GM12891 (cell line): ENCODE results near the gene MRAS. TPM values are rescaled to one million over a fixed set of nuclear protein-coding genes. Genes with fewer than 3 reads are reported as not detected.

Experiments
- DNase-seq: peaks from one replicate; pipeline ENCODE4 v3.0.0; 2011; ENCODE audit warnings: low spot score; ENCODE audit not compliant: insufficient read length
- FAIRE-seq: peaks from 2 replicates; lab custom pipeline; 2011; peaks lifted over from hg19 to GRCh38; lab: Jason Lieb, UNC
- PAX5 ChIP-seq: IDR thresholded peaks from 2 replicates; pipeline ENCODE4 v1.6.1; 2011; ENCODE audit warnings: low read length, moderate library complexity, mild to moderate bottlenecking; ENCODE audit not compliant: insufficient read depth, severe bottlenecking
- POLR2A ChIP-seq: IDR thresholded peaks from 2 replicates; pipeline ENCODE4 v1.6.1; 2011; ENCODE audit warnings: low read depth, low read length, control low read depth
- POLR2AphosphoS5 ChIP-seq: IDR thresholded peaks from 2 replicates; pipeline ENCODE4 v1.6.1; 2011; ENCODE audit warnings: low read depth, low read length, control low read depth
- POU2F2 ChIP-seq: IDR thresholded peaks from 2 replicates; pipeline ENCODE4 v1.6.1; 2011; ENCODE audit warnings: low read depth, mild to moderate bottlenecking, control low read depth, low read length, moderate library complexity
- SPI1 ChIP-seq: IDR thresholded peaks from 2 replicates; pipeline ENCODE4 v1.6.1; 2011; ENCODE audit warnings: low read depth, low read length, control low read depth
- TAF1 ChIP-seq: IDR thresholded peaks from 2 replicates; pipeline ENCODE4 v1.6.1; 2011; ENCODE audit warnings: low read depth, low read length, control low read depth
- polyA plus RNA-seq: library from polyadenylated mRNA; unstranded; fragments of >200 nt; gene quantifications from one replicate; pipeline ENCODE4 v1.2.1, GENCODE V29; 2012; ENCODE audit warnings: low read depth, missing spikeins, inconsistent platforms; ENCODE audit not compliant: missing spikeins

The MRAS gene
- 0.14 TPM for polyA plus RNA-seq

DNA sequence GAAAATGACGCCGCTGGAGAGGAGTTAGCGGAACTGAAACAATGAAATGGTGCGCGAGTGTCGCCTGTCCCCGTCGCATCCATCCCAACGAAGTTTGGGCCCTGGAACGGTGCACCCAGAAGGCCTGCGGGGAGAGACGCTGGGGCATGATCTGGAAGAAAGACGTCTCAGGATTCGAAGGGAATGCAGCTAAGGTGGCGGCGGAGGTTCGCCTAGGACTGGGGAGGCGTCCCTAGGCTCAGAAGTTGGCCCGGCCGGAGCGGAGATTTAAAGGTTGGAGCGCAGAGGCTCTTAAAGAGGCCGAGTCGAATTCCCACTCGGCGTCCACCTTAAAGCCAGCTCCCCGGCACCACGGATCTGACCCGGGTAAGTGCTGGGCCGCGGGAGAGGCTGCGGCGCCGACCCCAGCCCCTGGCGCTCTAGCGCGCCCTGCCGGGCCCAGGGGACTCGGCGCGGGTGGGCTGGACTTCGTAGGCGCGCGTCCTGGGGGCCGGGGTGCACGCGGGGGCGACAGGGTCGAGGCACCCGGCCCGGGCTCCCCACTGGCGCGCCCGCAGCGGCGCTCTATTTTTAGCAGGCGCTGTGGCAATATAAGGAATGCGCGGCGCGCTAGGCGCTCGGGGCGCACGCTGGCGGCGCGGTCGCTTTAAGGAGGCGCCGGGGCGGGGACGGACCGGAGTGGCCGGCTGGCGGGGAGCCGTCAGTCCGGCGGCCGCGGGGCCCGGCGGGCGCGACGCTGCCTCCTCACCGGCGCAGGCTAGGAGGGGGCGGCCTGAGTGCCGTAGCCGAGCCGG, at the start of gene MRAS:
Gene MRAS (plus strand): TSS at position 620 of the 794 bp plus-strand sequence. CDS start 24,305 bp downstream, outside the sequence.
- DNase-seq: peak; percentile 32
- TF ChIP-seq POU2F2: no peak
- peak; percentile 74 for TF ChIP-seq SPI1
- no peak for FAIRE-seq

DNA sequence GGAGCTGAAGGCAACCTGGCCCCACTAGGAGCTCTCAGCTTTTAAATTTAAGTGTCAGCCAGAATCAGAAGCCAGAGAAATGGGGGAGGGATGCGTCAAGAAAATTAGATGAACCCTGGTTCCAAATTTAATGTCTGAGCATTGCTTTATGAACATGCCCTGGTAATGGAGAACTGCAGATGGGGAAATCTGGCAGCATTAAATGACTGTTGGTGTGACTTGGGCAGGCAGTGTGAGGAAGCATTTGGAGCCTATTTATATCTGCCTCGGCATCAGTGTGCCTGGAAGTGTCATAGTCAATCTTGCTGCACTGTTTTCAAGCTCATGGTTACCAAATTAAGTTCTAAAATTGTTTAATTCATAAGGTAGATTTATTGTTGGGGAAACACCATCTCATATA, 47.7 kb upstream of the MRAS start:
- DNase-seq (no peak), FAIRE-seq (no peak)
- TF ChIP-seq POLR2AphosphoS5 (no peak), TAF1 (no peak), POU2F2 (no peak), SPI1 (no peak), POLR2A (no peak), PAX5 (no peak)

DNA sequence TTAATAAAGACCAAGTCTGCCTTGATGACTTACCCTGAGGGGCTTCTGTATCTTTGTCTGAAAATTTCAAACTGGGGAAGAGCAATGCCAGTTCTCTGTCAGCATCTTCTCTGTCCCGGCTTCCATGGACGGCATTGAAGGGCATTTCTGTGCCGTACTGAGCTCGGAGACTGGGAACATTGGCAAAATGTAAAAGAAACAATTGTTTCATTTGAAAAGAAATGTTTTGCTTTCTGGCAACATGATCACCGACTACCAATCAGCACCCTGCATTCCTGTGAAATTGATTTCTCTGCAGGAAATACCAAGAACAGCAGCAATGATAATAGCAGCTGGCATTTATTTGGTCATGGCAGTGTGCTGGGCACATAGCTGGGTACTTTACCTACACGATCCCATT, 44.9 kb upstream of the MRAS start:
- no peak for TF ChIP-seq SPI1
- no peak for TF ChIP-seq TAF1
- no peak for TF ChIP-seq POU2F2
- no peak for DNase-seq
- FAIRE-seq: no peak

DNA sequence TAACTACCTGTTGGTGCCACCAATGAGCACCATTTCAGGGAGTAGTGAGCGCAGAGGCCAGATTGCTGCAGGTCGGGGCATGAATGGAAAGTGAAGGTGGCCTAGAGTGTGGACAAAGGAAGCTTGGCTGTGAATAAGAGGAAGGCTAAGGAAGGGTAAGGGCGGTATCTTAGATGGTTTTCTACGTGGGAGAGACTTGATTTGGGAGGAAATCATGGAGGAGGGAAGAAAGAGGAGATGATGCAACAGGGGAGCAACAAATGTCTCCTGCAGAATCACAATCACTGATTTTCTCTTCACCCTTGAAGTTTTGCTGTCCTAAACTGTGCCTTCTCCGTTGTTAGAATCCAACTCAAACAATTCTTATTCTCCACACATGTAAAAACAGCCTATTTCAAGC, 40.5 kb upstream of the MRAS start:
- no peak for FAIRE-seq

DNA sequence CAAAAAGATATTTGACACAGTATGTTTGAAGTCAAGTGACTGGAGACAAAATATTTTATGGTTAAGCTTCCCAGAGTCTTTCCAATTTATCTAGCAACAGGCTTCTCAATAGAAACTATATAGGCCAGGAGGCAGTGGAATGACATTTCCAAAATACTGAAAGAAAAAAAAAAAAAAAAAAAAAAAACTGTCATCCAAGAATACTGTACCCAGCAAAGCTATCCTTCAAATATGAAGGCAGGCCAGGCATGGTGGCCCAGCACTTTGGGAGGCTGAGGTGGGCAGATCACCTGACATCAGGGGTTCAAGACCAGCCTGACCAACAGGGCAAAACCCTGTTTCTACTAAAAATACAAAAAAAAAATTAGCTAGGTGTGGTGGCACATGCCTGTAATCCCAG, 39.6 kb upstream of the MRAS start:
- no peak for DNase-seq
- TF ChIP-seq POLR2A (no peak), SPI1 (no peak), PAX5 (no peak), POU2F2 (no peak), TAF1 (no peak), POLR2AphosphoS5 (no peak)
- FAIRE-seq: no peak

More for the DNA sequence above, 40.5 kb upstream of the MRAS start:
- DNase-seq: no peak
- TF ChIP-seq PAX5 (no peak), TAF1 (no peak), POLR2AphosphoS5 (no peak), POLR2A (no peak), POU2F2 (no peak), SPI1 (no peak)

DNA sequence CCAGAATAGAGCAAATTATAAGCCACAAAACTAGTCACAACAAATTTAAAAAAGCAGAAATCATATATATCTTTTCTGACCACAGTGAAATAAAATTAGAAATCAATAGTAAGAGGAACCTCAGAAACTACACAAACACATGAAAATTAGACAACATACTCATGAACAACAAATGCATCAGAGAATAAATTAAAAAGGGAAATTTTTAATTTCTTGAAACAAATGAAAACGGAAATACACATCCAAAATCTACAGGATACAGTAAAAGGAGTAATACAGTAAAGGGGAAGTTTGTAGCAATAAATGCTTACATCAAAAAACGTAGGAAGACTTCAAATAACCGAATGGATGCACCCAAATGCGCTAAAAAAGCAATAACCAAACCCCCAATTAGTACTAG, 37.9 kb upstream of the MRAS start:
- DNase-seq (no peak), FAIRE-seq (no peak)
- TF ChIP-seq POLR2AphosphoS5 (no peak), TAF1 (no peak), PAX5 (no peak), POLR2A (no peak), SPI1 (no peak), POU2F2 (no peak)

DNA sequence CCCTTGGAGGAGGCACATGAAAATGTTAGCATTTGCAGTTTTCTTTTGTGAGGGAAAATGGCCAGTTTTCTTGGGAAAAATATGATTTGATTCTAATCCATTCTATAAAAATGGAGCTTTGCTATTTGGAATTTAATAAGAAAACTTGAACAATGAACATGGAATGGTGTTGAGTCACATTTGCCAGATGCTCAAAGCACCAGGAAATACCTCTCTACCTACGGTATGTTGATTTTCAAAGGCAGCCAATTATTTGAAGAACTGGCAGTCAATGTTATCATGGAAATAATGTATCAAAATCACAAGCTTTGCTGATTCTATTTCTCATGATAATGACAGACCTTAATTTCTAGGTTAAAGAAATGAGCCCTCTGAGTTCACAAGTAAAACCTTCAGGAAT, 33.6 kb upstream of the MRAS start:
- FAIRE-seq: no peak
- no peak for TF ChIP-seq PAX5
- no peak for TF ChIP-seq SPI1
- no peak for TF ChIP-seq POLR2A
- TF ChIP-seq TAF1: no peak
- TF ChIP-seq POU2F2: no peak
- TF ChIP-seq POLR2AphosphoS5: no peak
- no peak for DNase-seq

DNA sequence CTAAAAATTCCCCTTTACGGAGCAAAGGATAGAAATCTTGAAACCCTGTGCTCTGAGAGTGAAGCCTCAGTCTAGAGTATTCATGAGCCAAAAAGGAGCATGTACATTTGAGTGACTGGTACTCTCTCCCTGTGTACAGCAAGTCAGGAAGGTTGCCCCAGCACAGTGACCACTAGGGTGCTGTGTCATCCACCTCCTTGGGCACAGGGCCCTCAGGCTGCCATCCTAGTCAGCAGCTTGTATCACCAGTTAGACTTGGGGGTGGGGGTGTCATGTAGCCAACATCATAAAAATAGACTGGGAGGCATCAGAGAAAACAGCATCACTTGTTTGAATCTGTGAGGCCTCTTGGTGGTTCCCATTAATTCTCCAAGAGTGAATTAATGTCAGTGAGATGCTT, 30.7 kb upstream of the MRAS start:
- FAIRE-seq: no peak

DNA sequence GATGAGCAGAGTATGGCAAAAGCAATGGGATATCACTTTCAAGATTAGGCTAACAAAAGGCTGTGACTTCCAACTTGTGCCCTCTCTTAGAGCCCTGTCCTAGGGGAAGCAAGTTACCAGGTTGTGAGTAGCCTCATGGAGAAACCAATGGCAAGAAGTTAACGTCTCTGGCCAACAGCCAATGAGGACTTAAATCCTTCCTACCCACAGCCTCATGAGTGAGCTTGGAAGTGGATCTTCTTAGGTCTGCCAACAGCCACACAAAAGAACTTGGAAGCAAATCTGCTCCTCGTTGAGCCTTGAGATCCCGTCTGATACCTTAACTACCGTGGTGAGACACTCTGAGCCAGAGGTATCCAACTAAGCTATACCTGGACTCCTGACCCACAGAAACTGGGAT, 24.4 kb upstream of the MRAS start:
- DNase-seq (no peak), FAIRE-seq (no peak)
- TF ChIP-seq PAX5 (no peak), POLR2A (no peak), POU2F2 (no peak), SPI1 (no peak), POLR2AphosphoS5 (no peak), TAF1 (no peak)

More for the DNA sequence above, 30.7 kb upstream of the MRAS start:
- no peak for TF ChIP-seq POU2F2
- no peak for DNase-seq

DNA sequence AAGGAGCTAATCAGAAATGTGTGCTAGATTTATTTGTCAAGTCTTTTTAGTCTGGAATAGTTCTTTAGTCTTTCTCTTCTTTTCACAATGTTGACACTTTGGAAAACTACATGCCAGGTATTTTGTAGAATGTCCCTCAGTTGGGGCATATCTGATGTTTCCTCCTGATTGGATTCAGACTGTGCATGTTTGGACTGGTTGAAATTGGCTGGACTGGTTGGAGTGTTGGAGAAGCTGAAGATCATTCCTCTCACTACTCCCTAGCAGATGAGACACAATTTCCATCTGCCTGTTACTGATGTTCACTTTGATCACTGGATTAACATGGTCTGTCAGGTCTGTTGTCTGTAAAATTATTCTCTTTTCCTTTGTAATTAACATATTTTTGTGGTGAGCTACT, 22.4 kb upstream of the MRAS start:
- DNase-seq: no peak
- FAIRE-seq: no peak
- TF ChIP-seq SPI1 (no peak), POLR2AphosphoS5 (no peak), TAF1 (no peak), PAX5 (no peak), POLR2A (no peak), POU2F2 (no peak)

DNA sequence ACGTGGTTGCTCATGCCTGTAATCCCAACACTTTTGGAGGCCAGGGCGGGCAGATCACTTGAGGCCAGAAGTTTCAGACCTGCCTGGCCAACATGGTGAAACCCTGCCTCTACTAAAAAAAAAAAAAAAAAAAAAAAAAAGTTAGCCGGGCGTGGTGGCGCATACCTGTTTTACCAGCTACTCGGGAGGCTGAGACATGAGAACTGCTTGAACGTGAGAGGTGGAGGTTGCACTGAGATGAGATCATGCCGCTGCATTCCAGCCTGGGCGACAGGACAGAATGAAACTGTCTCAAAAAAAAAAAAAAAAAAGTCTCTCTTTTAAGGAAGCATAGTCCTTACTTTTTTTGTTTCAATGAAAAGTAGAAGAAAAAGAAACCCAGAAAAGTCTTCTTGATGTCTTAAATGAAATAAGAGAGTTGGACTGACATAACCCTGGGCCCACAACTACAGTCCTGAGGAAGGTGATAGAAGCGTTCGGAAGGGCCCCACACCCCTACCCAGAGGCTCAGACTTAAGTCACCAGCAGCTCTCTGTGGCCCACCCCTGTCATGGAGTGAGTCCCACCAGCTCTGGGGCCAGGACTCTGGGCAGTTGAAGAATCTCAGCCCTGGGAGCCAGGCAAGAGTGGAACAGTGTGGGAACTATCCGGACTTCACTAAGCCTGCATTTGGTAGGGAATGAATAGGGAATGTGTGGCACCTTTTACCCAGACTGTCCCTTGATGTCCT, 21.3 kb upstream of the MRAS start:
- no peak for FAIRE-seq
- DNase-seq: no peak
- TF ChIP-seq SPI1 (no peak), POLR2AphosphoS5 (no peak), TAF1 (no peak), PAX5 (no peak), POU2F2 (no peak), POLR2A (no peak)
